GM18867 (cell line): Measurements from ENCODE around the gene ELMO1.

Experiments
- ATAC-seq: cut with Tn5 transposase; IDR thresholded peaks from one replicate; pipeline ENCODE4 v1.9.1; 2021; ENCODE audit warnings: mild to moderate bottlenecking, moderate library complexity; ENCODE audit not compliant: unreplicated experiment

The ELMO1 gene

GRCh38 chr7:37110660-37111424, 337.8 kb downstream of the ELMO1 start:
- no peak for ATAC-seq

GRCh38 chr7:37109843-37110242, 338.8 kb downstream of the ELMO1 start:
- ATAC-seq, result no peak

GRCh38 chr7:37109016-37109683, 339.5 kb downstream of the ELMO1 start:
- no peak for ATAC-seq

GRCh38 chr7:37108615-37109014, 340.0 kb downstream of the ELMO1 start:
- ATAC-seq, result no peak

- no peak for ATAC-seq
These were observed 341.5 kb downstream of the ELMO1 start for GRCh38 chr7:37107047-37107750.

- no peak for ATAC-seq
These were observed 342.9 kb downstream of the ELMO1 start for GRCh38 chr7:37105762-37106161.

- ATAC-seq, result no peak
These were observed 343.7 kb downstream of the ELMO1 start for GRCh38 chr7:37104822-37105518.

- ATAC-seq, result no peak
These were observed 346.0 kb downstream of the ELMO1 start for GRCh38 chr7:37102518-37103137.

- ATAC-seq, result no peak
These were observed 347.8 kb downstream of the ELMO1 start for GRCh38 chr7:37100735-37101331.

- no peak for ATAC-seq
These were observed 349.9 kb downstream of the ELMO1 start for GRCh38 chr7:37098762-37099161.

- no peak for ATAC-seq
These were observed 350.7 kb downstream of the ELMO1 start for GRCh38 chr7:37097983-37098382.

GRCh38 chr7:37097276-37097675, 351.4 kb downstream of the ELMO1 start:
- ATAC-seq, result no peak

GRCh38 chr7:37096341-37096740, 352.3 kb downstream of the ELMO1 start:
- ATAC-seq, result no peak

- no peak for ATAC-seq
These were observed 353.5 kb downstream of the ELMO1 start for GRCh38 chr7:37095122-37095521.

- ATAC-seq, result no peak
These were observed 355.4 kb downstream of the ELMO1 start for GRCh38 chr7:37093257-37093656.

- ATAC-seq, result no peak
These were observed 356.1 kb downstream of the ELMO1 start for GRCh38 chr7:37092548-37092947.

- no peak for ATAC-seq
These were observed 358.7 kb downstream of the ELMO1 start for GRCh38 chr7:37089972-37090371.

GRCh38 chr7:37085600-37085999, 363.1 kb downstream of the ELMO1 start:
- ATAC-seq, result no peak

- ATAC-seq, result no peak
These were observed 364.4 kb downstream of the ELMO1 start for GRCh38 chr7:37084303-37084702.

- no peak for ATAC-seq
These were observed 365.2 kb downstream of the ELMO1 start for GRCh38 chr7:37083311-37084096.
